RPMI7951 (cell line): ENCODE results near the gene SEPTIN3. TPM values are rescaled to one million over a fixed set of nuclear protein-coding genes. Genes with fewer than 3 reads are reported as not detected.

Source experiments
- DNase-seq: peaks from one replicate; pipeline ENCODE4 v3.0.0-alpha.2; 2012; ENCODE audit warnings: low read depth
- total RNA-seq: library from RNA; depleted of rRNA; stranded (reverse); fragments of >200 nt; shearing (Covaris generic); gene quantifications from 2 replicates; pipeline ENCODE4 v1.2.3, GENCODE V29; 2014; rRNA removed

Gene SEPTIN3, protein sequence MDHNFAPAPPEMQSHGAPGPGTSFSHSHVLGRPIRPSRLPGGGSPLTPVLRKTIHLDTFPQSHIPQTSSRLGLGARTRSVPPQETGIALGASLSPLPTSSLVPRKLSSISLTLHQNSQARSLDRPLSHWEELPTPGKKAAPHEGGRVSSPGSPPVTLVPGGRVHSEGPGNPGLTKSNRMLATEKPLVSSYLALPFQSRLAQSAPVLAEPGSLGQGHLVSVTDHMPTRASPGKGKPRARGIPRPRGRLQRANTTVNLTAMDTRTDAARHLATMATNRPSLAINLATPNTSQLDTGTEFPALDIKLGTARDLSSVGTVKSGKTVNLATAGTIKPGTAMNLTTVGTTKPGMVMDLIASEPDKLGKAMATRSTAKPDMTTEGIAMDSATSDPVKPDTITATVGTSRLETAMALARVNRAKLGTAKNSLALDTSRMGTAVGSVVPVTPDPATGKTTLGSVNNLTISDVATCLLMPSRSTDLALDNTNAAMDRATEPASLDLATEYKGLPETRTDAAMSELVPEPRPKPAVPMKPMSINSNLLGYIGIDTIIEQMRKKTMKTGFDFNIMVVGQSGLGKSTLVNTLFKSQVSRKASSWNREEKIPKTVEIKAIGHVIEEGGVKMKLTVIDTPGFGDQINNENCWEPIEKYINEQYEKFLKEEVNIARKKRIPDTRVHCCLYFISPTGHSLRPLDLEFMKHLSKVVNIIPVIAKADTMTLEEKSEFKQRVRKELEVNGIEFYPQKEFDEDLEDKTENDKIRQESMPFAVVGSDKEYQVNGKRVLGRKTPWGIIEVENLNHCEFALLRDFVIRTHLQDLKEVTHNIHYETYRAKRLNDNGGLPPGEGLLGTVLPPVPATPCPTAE
- total RNA-seq = 0.29 and 0.36 TPM in 2 replicates

DNA sequence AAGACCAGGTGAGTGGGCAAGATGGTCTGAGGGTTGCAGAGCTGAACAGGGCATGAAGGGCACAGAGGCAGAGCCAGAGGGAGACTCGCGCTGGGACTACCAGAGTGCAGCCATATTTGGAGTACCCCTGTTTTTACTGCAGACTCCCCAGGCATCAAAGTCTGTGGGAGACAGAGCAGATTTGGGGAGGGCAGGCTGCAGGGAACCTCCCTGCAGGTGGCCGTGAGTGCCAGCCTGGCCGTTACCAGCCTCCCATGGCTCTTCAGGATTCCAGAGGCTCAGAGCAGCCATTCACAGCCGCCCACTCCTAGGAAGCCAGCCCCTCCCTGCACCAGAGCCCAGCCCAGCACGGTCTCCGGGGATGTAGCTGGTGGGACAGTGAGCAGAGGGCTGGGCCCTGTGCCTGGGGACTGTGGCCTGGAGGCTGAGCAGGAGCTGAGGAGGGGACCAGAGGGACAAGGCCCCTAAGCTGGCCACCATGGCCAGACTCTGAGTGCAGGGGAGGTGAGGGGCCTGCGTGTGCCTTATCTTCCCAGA lies at the start of gene SEPTIN3:
Gene SEPTIN3, plus strand, starts transcription at position 334 of the 537 bp plus-strand sequence. CDS start 2,050 bp downstream, outside the sequence.
- no peak for DNase-seq

DNA sequence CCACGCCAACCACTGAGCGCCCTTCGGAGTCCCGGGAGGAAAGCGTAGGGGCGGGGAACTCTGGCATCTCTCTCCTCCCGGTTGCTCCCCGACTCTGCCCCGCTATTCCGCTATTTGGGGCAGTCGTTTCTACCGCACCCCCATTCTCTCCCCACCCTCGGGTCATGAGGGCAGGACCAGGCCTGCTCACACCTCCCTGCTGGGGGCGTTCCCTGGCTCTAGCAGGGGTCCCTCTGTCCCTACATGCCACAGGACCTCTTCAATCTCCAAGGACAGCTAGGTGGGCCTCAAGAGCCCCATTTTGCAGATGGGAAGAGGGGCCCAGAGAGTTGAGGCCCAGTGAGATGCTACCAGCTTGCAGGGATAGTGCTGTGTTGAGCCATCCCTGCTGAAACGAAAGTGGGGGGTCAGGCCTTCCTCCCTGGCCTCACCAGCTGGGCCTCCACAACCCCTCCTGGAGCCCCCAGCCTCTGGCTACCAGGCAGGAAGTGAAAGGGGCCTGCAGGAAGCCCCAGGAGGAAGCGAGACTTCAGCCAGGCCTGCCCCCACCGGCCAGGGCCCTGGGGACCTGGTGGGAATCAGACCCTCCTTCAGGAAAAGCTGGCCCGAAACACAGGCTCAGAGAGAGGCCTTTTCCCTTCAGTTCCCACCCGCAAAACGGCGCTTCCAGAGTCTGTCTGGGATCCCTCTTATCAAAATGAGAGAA lies 48.8 kb upstream of the SEPTIN3 start:
- DNase-seq = no peak

DNA sequence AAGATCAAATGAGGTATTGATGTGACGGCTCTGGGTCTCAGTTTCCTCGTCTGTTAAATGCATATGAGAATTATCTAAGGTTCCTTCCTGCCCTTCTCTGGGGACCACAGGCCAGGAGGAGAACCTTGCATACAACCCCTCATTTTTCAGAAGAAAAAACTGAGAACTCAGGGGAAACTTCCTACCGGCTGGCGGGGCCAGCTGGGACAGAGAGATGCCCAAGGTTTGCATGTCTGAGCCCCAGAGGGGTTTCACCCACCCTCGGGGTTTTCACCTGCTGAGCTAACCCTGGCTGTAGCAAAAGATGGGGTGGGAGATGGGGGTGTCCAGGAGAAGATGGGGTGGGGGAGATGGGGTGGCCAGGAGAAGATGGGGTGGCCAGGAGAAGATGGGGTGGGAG lies 46.9 kb upstream of the SEPTIN3 start:
- DNase-seq = no peak

DNA sequence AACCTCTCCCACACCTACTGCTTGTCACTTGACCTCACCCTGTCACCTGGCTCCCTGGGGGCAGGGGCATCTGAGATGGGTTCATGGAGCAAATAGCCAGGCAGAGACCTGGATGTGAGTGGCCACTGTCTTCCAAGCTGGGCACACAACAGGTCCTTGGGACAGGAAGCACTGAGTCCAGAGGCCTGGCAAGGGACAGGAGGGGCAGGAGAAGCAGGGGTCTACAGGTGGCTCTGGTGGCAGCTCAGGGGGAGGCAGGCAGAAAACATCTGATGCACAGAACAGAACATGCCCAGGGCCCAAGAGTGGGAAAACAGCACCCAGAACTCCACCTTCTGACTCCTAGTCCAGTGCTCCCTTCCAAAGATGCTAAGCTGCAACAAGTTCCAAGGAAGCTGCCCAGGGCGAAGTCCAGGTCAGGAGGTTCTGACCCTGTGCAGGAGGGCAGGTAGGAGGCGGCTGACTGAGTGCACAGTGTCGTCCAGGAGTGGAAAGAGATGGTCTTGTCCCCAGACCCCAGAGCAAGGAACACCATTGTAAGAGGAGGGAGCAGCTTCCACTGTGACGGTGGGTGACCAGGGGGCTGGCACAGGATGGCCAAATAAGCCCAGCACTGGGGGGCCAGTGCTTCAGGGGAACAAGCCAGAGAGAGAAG lies 46.2 kb upstream of the SEPTIN3 start:
- no peak for DNase-seq

DNA sequence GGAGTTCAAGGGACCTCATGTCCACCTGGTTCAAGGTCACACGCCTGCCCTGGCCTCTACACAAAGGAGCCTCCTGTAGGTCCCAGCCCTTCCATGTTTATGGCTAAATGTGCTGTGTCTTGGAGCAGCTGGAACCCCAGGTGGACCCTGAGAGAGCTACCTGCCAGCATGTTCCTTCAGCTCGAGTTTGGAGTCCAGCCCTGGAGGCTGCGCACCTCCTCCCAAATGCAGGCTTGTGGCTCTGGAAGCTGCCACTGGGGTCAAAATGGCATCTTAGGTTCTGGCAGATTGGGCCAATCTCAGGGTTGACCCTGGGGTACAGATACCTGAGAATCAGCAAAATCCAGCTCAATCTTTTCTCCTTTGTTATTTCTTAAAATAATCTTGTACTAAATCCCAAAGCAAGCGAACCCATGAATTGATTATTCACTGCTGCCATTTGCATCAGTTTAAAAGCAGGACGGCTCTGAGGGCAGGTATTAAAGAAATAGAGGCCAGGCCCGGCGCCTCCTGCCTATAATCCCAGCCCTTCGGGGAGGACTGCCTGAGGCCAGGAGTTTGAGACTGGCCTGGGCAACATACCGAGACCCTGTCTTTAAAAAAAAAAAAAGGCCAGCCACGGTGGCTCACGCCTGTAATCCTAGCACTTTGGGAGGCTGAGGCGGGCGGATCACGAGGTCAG lies 45.5 kb upstream of the SEPTIN3 start:
- no peak for DNase-seq

DNA sequence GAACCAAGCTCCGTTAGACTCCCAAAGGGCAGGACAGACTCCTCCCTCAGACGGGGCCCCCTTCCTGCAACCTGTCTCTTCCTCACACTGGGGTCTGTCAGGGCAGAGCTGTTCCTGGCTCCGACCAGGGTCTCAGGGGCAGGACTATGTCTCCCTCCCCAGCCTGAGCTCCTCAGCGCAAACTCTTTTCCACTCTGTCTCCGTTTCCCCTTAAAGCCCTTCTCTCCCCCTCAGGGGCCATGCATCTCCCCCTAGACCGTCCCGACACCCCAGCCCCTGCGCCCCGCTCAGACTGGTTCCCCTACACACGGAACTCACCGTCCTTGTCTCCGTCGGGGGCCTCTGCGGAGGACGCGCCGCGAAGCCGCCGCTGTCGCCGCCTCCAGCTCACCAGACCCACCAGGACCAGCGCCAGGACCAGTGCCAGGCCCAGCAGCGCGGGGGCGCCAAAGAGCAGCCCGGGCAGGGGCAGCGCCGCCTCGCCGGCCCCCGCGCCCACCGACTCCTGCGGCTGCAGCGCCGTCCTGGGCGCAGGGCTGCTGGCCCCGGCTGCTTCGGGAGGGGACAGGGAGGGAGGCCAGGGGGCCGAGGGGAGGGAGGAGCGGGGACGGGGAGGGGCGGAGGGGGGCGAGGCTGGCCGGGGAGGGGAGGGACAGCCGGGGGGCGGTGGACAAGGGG lies 43.3 kb upstream of the SEPTIN3 start:
- DNase-seq = no peak

DNA sequence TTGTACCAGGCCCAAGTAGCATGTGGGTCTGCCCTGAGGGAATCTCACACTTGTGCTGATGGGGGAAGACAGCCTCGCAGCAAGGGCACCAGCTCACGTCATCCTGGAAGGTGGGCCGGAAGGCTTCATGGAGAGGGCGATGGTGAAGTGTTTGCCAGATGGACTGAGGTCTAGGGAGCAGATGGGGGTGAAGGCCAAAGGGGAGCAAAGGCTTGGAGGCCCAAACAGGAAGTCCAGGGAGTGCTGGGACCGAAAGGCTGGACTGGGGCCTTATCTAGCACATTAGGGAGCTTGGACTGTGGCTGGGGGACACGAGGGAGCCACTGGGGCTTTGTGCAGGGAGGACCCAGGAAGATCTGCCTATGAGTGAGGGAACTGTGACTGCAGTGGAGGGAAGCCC lies 41.4 kb upstream of the SEPTIN3 start:
- DNase-seq = no peak

DNA sequence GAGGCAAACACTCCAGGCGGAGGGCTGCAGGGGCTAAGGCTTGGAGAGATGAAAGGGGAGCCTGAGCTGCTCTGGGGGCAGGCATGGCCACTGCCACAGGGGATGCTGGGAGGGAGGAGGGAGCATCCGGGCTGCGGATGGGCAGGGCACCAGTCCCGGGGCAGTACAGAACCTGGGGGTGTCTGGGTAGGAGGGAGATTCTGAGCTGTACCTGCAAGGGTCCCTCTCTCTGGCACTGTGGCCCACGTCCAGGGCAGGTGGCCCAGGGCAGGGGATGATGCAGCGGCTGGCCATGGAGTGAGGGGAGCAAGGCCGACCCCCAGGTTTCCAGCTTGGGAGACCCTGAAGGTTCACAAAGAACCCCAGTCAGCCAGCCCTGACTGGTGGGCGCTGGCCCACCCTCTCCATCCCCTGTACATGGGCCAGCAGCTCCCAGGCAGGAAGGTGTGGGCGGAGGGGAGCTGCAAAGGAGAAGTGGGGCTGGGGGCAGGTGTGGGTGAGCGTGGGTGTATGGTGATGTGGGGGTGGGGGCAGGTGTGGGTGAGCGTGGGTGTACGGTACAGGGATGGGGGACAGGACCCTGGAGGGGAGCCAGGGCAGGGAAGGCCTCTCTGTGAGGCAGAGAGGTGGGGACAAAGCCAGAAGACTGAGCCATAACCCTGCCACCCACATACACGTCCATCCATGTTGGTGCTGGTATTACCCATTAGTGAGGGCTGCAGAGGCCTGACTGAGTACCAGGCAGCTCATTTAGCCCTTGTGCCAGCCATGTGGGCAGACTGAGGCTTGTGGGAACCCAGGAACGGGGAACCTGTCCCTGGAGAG lies 40.4 kb upstream of the SEPTIN3 start:
- no peak for DNase-seq

DNA sequence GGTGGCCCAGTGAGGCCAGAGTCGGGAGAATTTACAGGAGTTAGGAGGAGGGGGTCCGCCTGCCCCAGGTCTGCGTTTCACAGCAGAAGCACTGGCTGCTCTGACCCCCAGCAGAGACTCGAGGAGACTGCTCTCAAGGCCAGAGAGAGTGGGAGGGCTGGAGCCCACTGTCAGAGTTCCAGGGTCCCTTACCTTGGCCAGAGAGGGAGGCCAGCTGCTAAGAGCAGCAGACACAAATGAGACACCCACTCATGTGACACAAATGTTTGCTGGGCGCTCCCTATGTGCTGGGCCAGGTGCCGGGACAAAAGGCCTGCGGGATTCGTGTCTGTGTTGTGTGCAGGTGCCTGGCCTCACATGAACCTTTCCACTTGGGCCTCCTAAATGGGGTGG lies 39.8 kb upstream of the SEPTIN3 start:
- DNase-seq = no peak

DNA sequence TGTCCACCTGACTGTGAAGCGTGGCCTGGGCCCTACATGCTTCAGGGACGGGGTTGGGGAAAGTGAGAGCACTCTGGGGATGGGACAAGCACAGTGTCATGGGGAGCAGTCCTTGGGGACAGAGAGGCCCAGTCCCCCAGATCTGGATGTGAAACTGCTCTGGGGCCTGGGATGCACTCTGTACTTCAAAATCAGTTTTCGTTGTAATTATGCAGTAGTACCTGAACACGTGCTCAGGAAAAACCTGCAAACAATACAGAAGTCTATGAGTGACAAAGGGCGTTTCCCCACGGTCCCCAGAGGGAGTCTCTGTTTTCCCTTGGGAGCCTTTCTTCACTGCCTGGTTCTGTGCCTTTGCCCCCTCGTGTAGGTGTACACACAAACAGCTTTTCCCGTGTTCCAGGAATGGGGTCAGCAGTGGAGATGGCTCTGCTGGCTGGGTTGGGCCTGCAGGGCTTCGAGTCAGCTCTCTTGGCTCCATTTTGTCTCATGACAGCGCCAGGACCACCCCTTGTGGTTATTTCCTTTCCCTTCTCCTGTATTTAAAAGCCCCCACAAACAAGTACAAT lies 37.5 kb upstream of the SEPTIN3 start:
- no peak for DNase-seq

DNA sequence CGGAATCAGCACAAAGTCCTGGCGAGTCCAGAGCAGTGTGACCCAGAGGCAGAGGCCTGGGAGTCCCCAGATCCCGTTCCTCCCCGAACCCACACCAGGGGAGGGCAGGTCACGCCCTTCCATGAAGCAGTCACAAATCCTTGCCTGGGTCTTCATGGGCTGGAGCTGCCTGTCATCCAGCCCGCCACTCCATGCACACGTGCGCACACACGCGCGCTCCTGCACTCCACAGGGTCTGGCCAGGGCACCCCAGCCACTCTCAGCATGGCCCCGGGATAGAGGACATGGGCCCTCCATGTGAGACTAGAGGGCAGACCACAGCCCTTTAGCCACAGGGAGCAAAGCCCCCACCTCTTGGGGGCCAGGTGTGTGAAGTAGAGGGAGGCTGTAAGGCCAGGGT lies 36.9 kb upstream of the SEPTIN3 start:
- DNase-seq = no peak

DNA sequence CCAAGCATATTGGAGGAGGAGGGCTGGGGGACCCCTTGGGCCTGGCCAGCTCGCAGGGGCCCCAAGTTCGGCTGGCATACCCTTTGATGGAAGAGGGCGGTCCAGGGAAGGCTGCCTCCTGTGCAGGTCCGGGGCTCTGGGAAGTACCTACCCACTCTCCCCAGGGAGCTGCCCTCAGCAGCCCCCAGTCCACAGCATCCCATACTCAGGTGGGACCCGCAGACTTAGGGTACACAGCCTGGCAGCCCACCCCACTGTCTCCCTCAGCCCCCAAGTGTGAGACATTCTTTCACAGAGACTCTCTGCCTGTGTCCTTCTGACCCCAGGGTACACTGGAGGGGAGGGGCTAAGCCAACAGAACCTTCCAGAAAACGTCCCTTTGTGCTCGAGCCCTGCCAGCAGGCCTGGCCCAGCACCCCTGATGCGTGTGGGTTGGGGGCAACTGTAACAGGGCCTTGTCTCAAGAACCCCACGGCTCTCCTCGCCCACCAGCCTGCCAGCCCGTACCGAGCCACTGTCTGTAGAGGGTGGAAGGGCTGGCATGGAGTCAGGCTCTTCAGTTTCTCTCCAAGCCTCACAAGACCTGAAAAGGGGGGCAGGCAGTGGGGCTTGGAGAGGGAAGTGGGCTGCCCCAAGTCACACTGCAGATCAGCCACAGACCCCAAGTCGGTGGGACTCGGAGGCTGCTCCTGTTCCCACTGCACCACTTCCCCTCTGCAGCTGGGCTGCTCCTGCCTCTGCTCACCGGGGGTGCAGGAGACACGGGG lies 35.6 kb upstream of the SEPTIN3 start:
- no peak for DNase-seq

DNA sequence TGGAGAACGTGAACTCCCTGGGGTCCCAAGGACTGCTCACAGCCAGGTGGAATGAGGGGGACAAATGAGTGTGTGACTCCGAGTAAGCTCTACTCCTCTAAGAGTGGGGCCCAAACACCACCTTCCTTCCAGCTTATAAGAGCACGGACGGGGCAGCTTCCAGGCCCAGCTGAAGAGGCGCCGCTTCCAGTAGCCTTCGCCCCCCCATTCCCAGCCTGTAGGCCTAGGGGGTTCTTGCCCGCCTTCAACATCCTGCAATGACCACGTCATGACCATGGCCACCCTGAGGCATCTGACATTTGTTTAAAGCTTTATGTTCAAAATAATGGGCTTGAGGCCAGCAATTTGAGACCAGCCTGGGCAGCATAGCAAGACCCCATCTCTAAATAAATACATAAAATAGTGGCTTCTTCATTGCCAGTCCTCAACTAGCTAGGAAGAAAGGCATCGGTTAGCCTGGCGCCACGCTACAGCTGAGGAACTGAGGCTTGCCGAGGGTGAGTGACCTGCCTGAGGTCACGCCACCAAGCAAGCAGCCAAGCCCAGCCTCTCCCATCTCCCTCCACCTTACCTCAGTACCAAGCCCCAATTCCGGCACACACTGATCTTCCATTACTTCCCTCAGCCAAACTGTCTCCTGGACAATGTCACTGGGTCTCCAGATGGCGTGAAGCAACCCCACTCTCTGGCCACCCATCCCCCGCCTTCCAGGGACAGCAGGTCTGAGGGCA lies 34.8 kb upstream of the SEPTIN3 start:
- DNase-seq = no peak

DNA sequence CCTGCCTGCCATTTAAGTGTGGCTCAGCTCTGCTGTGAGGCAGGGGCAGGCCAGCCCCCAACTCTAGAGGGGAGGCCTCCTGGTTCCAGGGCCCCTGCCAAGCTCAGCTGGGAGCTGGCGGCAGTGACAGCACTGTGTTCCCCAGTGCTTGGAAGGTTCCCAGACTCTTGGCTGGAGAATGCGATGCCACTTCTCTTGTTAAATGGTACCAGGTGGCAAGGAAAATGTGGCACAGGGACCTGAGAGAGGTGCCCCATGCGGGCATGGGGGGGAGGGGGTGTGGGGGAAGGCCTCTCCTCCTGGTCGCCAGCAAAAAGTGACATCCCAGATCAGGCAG lies 34.3 kb upstream of the SEPTIN3 start:
- no peak for DNase-seq

DNA sequence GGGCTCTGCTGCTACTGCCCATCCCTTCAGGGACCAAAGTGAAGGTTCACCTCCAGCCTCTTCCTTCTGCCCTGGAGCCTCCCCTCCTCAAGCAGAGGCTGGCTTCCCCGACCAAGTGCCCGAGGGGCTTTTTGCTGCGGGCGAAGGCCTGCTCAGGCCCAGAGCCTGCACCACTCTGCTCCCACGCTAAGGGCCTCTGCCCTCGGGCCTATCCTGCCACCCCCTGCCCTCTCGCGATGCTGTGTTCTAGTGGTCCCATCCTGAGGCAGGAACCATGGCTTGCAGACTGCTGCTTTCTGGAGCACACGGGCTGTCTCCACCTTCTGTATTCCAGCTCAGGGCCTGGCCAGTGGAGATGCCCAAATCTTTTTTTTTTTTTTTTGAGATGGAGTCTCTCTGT lies 33.7 kb upstream of the SEPTIN3 start:
- no peak for DNase-seq

DNA sequence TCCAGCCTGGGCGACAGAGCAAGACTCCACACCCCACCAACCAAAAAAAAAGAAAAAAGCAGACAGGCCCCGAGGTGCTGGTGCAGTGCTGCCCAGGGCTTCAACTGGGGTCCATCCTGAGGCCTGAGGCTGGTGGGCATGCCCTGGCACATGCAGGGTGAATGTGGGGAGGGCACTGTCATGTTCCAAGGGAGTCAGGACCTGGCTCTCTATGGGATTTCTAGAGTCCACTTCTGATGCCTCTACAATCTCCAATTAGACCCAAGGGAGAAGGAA lies 32.4 kb upstream of the SEPTIN3 start:
- DNase-seq = no peak

DNA sequence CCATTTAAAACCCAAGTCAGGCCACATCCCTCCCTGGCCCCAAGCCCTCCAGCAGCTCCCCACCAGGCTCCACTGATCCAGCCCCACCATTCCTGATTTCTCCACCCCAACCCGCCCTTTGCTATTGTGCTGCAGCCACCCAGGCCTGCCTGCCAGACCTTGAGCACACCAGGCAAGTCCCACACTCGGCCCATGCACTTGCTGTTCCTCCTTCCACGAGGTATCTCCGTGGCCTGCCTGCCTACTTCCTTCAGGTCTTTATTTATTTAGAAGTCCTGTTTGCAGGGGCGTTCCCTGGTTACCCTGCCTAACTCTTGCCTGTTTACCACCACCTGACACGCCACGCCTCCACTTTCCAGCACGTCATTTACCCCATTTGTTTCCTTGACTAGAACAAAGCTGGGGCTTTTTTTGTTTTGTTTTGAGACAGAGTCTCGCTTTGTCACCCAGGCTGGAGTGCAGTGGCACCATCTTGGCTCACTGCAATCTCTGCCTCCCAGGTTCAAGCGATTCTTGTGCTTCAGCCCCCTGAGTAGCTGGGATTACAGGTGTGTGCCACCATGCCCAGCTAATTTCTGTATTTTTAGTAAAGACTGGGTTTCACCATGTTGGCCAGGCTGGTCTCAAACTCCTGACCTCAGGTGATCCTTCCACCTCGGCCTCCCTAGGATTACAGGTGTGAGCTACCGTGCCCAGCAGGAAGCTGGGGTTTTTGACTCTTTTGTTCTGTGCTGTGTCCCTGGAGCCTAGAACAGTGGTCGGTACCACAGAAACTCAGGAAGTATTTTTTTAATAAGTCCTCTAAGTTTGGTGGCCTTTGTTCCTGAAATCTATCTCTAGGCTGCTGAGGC lies 29.0 kb upstream of the SEPTIN3 start:
- no peak for DNase-seq
